Heart right ventricle (tissue), 16 donors: ENCODE data around the gene PRKAG1. TPM values are rescaled to one million over a fixed set of nuclear protein-coding genes. Genes with fewer than 3 reads are reported as not detected.

Source experiments
- ATAC-seq, 8 donors: fragments of 200-7000 bp; cut with Tn5 transposase; one replicate each; pipeline ENCODE4 v1.9.1; 2020; ENCODE audit warnings: mild to moderate bottlenecking in 8 of 8, moderate library complexity in 8 of 8, moderate number of reproducible peaks in 1 of 8
- DNase-seq, 2 donors: peaks; one replicate each; pipeline ENCODE4 v3.0.0-alpha.2; 2020
- H3K27ac ChIP-seq, 10 donors: fragments of 200-600 bp; sonication (generic) in 2 of 10; one replicate each; pipeline versions ENCODE4 v1.5.0 to v1.8.0; 2020 to 2022; ENCODE audit warnings: mild to moderate bottlenecking in 3 of 10
- H3K27me3 ChIP-seq, 7 donors: fragments of 200-600 bp; one replicate each; pipeline ENCODE4 v1.8.0; 2021 to 2022; ENCODE audit warnings: mild to moderate bottlenecking in 2 of 7
- H3K36me3 ChIP-seq, 9 donors: fragments of 200-600 bp; sonication (generic) in 1 of 9; one replicate each; pipeline versions ENCODE4 v1.5.0 to v1.8.0; 2020 to 2022; ENCODE audit warnings: mild to moderate bottlenecking in 2 of 9
- H3K4me1 ChIP-seq, 9 donors: fragments of 200-600 bp; sonication (generic) in 1 of 9; one replicate each; pipeline versions ENCODE4 v1.5.0 to v1.8.0; 2020 to 2022; ENCODE audit warnings: mild to moderate bottlenecking in 4 of 9
- H3K4me3 ChIP-seq, 10 donors: fragments of 200-600 bp; sonication (generic) in 2 of 10; one replicate each; pipeline versions ENCODE4 v1.5.0 to v1.8.0; 2020 to 2022; ENCODE audit warnings: mild to moderate bottlenecking in 7 of 10, moderate library complexity in 2 of 10
- H3K9me3 ChIP-seq, 11 donors: fragments of 200-600 bp in 10 of 11; sonication (generic) in 2 of 11; one replicate each; pipeline versions ENCODE4 v1.5.0 to v1.8.0; 2013 to 2022; ENCODE audit warnings: mild to moderate bottlenecking in 2 of 11, control low read depth in 1 of 11, moderate library complexity in 1 of 11
- WGBS, 2 donors: extraction: QIAGEN DNeasy Blood & Tissue Kit; methylation state at CpG; one replicate each; pipeline ENCODE4 v1.1.7; 2013; ENCODE audit warnings: inconsistent platforms in 1 of 2; 5-methylcytosine and 5-hydroxymethylcytosine counted together
- intact Hi-C, 10 donors: fragments of 100-400 bp; cut with DNase I; formaldehyde crosslinking; loops; one replicate each; pipeline versions ENCODE4 v1.11.1 to v1.14.2; 2022
- polyA plus RNA-seq, 2 donors: library from polyadenylated mRNA; stranded (reverse); fragments of 200-250 nt; gene quantifications; one replicate each; pipeline ENCODE4 v1.2.3, GENCODE V29; 2013
- total RNA-seq, 10 donors: library from RNA; stranded (reverse); fragmentation: NEBNext Ultra II Directional in 3 of 10; extraction: Animal tissue kit (Norgen Biotek cat#: 25700) in 3 of 10; gene quantifications; one replicate each; pipeline versions ENCODE4 v1.2.1 to v1.2.4, GENCODE V29; 2021 to 2023
- TF ChIP-seq, protein P1 (sequence below), 9 donors: fragments of 200-600 bp; sonication (generic) in 2 of 9; IDR thresholded peaks; one replicate each; pipeline versions ENCODE4 v1.5.0 to v1.8.0; 2021 to 2022; ENCODE audit warnings: antibody characterized with exemption in 9 of 9, mild to moderate bottlenecking in 5 of 9, moderate library complexity in 1 of 9
- donor health status: Arrhythmogenic right ventricular cardiomyopathy.
- donor health status: ischemic (EF 13 %, LVEDD 7.1; RV severe dilation, severe dysfunction).
- donor health status: healthy with polysubstance abuse.
- donor health status: DM: no; HTN: yes; CAD: no.
- donor health status: DM: no; HTN: no; CAD: no.
- donor health status: ischemic (EF 25% LVEDD 6.9; RV normal size, moderate dysfunction).
- donor health status: ischemic (EF 25% LVEDD 5.7; RV mildly dilated, moderate dysfunction).
- donor health status: healthy.
- donor health status: DM: yes; HTN: yes; CAD: no.
- donor health status: Ischemic cardiomyopathy.
- donor health status: ischemic (EF 35%, LVEDD 5.7; RV mildly dilated, moderate dysfunction).
- donor health status: nonischemic (EF 11% LVEDD 7.7; RV severe dilation, severe dysfunction).
- donor health status: DM: yes; HTN: yes; CAD: no.
- donor health status: PGD.
- donor health status: ischemic (EF 29% LVEDD 5.4; RV normal size, mild dysfunction).
- donor health status: nonischemic (EF 23%, LVEDD 6.1; RV moderate dilation, normal function).

PRKAG1 gene
- total and polyA plus RNA-seq, 12 donors: 71.0 to 110 (median 95.6) TPM

DNA sequence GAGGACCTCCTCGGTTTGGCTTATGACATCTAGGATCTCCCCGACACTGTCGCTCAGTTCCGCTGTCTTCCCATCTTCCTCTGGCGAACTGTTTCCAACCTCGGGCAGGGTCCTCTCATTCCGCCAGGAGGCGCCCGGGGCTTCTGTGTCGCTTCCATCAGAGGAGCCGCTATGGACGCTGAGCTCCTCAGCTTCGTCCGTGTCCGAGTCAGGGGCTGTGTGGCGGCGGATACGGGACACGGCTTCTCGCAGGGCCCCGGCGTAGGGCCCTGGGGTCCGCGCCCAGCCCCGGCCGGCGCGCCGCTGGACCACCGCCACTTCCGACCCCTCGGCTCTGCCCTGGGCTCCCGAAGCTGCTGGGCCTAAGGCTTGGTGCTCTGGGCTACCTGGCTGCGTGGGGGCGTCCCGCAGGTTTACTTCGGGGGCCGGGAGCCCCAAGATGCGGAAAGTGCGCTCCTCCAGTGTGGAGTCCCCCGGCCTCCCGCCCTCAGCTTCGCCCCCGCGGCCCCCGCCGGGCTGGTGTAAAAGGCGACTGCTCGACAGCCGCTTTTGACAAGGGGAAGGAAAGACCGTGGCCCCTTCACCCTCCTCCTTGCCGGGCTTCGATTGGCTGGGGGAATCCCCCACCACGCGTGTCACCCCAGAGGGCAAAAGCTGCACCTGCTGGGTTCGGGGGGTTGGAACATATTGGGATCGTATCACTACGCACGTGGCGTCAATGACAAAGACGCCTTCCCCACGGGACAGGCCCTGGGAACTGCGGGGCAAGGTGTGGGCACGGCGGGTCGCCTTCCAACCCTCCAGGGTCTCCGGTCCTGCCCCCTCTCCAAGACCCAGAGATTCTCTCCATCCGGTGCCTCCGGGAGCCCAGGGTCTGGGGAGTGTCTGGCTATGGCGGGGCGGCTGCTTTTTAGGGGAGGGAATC is 21.5 kb downstream of the PRKAG1 start:
- peak; percentile 78 to 79 for DNase-seq
- peak; percentile 46 to 80 (median 72) for ATAC-seq
- H3K27ac ChIP-seq: peak overlapping the region in 1 of 10 donors; percentile 39
- H3K4me3 ChIP-seq: peak overlapping the region in 9 of 10 donors; percentile 34 to 56 (median 54)
- H3K4me1 ChIP-seq: peaks cover 13 to 64% (median 42%) of the 10 kb centered on the region in 9 donors
- 5 to 7% methylated on average over 71 of the region's 71 CpGs for WGBS, 2 donors
- no peaks in the 10 kb centered on the region for H3K9me3 ChIP-seq
- peaks cover 0 to 18% (median 4%) of the 10 kb centered on the region in 9 donors for H3K36me3 ChIP-seq
- intact Hi-C loops: loop anchor here in 3 of 10 donors (1.0 to 10.0 kb wide), 3 partner anchors 21 to 145 kb away; partner anchors contain the start of genes DDX23 (in 2 of the 3) and PRKAG1 (in 1 of the 3)
- TF ChIP-seq, protein P1, sequence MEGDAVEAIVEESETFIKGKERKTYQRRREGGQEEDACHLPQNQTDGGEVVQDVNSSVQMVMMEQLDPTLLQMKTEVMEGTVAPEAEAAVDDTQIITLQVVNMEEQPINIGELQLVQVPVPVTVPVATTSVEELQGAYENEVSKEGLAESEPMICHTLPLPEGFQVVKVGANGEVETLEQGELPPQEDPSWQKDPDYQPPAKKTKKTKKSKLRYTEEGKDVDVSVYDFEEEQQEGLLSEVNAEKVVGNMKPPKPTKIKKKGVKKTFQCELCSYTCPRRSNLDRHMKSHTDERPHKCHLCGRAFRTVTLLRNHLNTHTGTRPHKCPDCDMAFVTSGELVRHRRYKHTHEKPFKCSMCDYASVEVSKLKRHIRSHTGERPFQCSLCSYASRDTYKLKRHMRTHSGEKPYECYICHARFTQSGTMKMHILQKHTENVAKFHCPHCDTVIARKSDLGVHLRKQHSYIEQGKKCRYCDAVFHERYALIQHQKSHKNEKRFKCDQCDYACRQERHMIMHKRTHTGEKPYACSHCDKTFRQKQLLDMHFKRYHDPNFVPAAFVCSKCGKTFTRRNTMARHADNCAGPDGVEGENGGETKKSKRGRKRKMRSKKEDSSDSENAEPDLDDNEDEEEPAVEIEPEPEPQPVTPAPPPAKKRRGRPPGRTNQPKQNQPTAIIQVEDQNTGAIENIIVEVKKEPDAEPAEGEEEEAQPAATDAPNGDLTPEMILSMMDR (IDR thresholded peaks at IDR 0.05): peak; percentile 58 to 90 (median 78)
- peaks cover 4 to 92% (median 54%) of the 10 kb centered on the region in 7 donors for H3K27me3 ChIP-seq

GRCh38 chr12:48995086-48995879 is 23.3 kb downstream of the PRKAG1 start:
- peak; percentile 79 to 80 for DNase-seq
- H3K9me3 ChIP-seq: no peaks in the 10 kb centered on the region
- ATAC-seq: peak; percentile 61 to 87 (median 79)
- peak overlapping the region in 9 of 10 donors; percentile 8 to 40 (median 29) for H3K4me3 ChIP-seq
- TF ChIP-seq, protein P1 (IDR thresholded peaks at IDR 0.05): peak; percentile 65 to 91 (median 87)
- H3K4me1 ChIP-seq: peaks cover 13 to 54% (median 39%) of the 10 kb centered on the region in 9 donors
- peaks cover 0 to under 1% (median 0%) of the 10 kb centered on the region in 9 donors for H3K36me3 ChIP-seq
- 6 to 7% methylated on average over 32 of the region's 32 CpGs for WGBS, 2 donors
- no peak overlapping the region for H3K27ac ChIP-seq
- intact Hi-C loops: loop anchor here in 2 of 10 donors (5.0 to 10.0 kb wide), 2 partner anchors 140 to 143 kb away; partner anchors contain the start of gene DDX23 (in 2 of the 2)
- H3K27me3 ChIP-seq: peaks cover 4 to 93% (median 55%) of the 10 kb centered on the region in 7 donors

- DNase-seq (no peak), ATAC-seq (peak in 1 of 8 donors; percentile 7)
- H3K4me1 ChIP-seq: peaks cover 8 to 46% (median 31%) of the 10 kb centered on the region in 9 donors
- peak overlapping the region in 7 of 10 donors; percentile 15 to 40 (median 32) for H3K4me3 ChIP-seq
- intact Hi-C loops: loop anchor here in 2 of 10 donors (5.0 to 10.0 kb wide), 2 partner anchors 140 to 142 kb away; partner anchors contain the start of gene DDX23 (in 2 of the 2)
- WGBS, 2 donors: 21 to 23% methylated on average over 32 of the region's 32 CpGs
- H3K27ac ChIP-seq: no peak overlapping the region
- H3K9me3 ChIP-seq: no peaks in the 10 kb centered on the region
- TF ChIP-seq, protein P1 (IDR thresholded peaks at IDR 0.05): no peak
- peaks cover 0 to 93% (median 58%) of the 10 kb centered on the region in 7 donors for H3K27me3 ChIP-seq
- H3K36me3 ChIP-seq: no peaks in the 10 kb centered on the region
These were observed 24.1 kb downstream of the PRKAG1 start for GRCh38 chr12:48994224-48995085.
